CD4-positive, alpha-beta T cell (primary cell): ENCODE results near the gene WDR38. TPM values are rescaled to one million over a fixed set of nuclear protein-coding genes. Genes with fewer than 3 reads are reported as not detected.

ENCODE experiments used
- ATAC-seq: fragments of 200-7000 bp; cut with Tn5 transposase; one replicate; pipeline ENCODE4 v1.10.0; 2022; ENCODE audit warnings: mild to moderate bottlenecking; ENCODE audit not compliant: poor library complexity
- CTCF ChIA-PET: fragments of 350-600 bp; sonication (Branson Sonifier 250); formaldehyde crosslinking; loops from one replicate; lab custom pipeline; 2021; ENCODE audit warnings: antibody characterized with exemption, inconsistent platforms; lab: Charles Lee
- POLR2A ChIA-PET: fragments of 350-600 bp; sonication (Branson Sonifier 250); formaldehyde crosslinking; loops from one replicate; lab custom pipeline; 2021; ENCODE audit warnings: antibody characterized with exemption, inconsistent platforms; lab: Charles Lee
- DNase-seq, 14 experiments: peaks; one replicate each; pipeline ENCODE4 v3.0.0-alpha.2; 2013 to 2020; ENCODE audit warnings: mixed read lengths in 2 of 14
- H3K27ac ChIP-seq, 2 donors: one replicate each; pipeline versions ENCODE4 v1.5.1 to v1.7.0; 2013; ENCODE audit warnings: low read length in 2 of 2, low read depth in 1 of 2, mild to moderate bottlenecking in 1 of 2
- H3K27me3 ChIP-seq, 2 experiments: 1 replicate in 1 of 2; 2 replicates in 1 of 2; pipeline versions ENCODE4 v1.6.1 to v1.7.0; 2013; ENCODE audit warnings: low read length in 2 of 2, control low read depth in 1 of 2, mild to moderate bottlenecking in 1 of 2, moderate library complexity in 1 of 2; ENCODE audit not compliant: insufficient read depth in 2 of 2, control insufficient read depth in 1 of 2
- H3K36me3 ChIP-seq: one replicate; pipeline ENCODE4 v1.6.1; 2013; ENCODE audit warnings: low read length, control low read depth; ENCODE audit not compliant: insufficient read depth
- H3K4me1 ChIP-seq: one replicate; pipeline ENCODE4 v1.6.1; 2013; ENCODE audit warnings: low read length, control low read depth; ENCODE audit not compliant: insufficient read depth
- H3K4me3 ChIP-seq: one replicate; pipeline ENCODE4 v1.5.1; 2013; ENCODE audit warnings: mild to moderate bottlenecking, low read length, moderate library complexity
- H3K9me3 ChIP-seq, 2 experiments: 1 replicate in 1 of 2; 2 replicates in 1 of 2; pipeline versions ENCODE4 v1.6.1 to v1.7.0; 2013; ENCODE audit warnings: low read length in 2 of 2, mild to moderate bottlenecking in 2 of 2, control low read depth in 1 of 2, moderate library complexity in 1 of 2; ENCODE audit not compliant: control insufficient read depth in 1 of 2, insufficient read depth in 1 of 2
- H3K27ac Mint-ChIP-seq: one replicate; pipeline ENCODE4 v1.8.0; 2020; ENCODE audit warnings: mixed read lengths
- H3K27me3 Mint-ChIP-seq: one replicate; pipeline ENCODE4 v1.8.0; 2021; ENCODE audit warnings: mixed read lengths
- H3K36me3 Mint-ChIP-seq: one replicate; pipeline ENCODE4 v1.8.0; 2021; ENCODE audit warnings: low read depth, mixed read lengths
- H3K4me1 Mint-ChIP-seq: one replicate; pipeline ENCODE4 v1.8.0; 2021; ENCODE audit warnings: low read depth, mixed read lengths
- H3K4me3 Mint-ChIP-seq: one replicate; pipeline ENCODE4 v1.8.0; 2020; ENCODE audit warnings: mild to moderate bottlenecking, mixed read lengths
- H3K9me3 Mint-ChIP-seq: one replicate; pipeline ENCODE4 v1.8.0; 2020; ENCODE audit warnings: mixed read lengths
- CTCF ChIP-seq: fragments of 200-600 bp; IDR thresholded peaks from one replicate; pipeline ENCODE4 v1.8.0; 2022; ENCODE audit warnings: antibody characterized with exemption, mild to moderate bottlenecking
- intact Hi-C, 2 experiments: fragments of 100-400 bp; cut with DNase I in 1 of 2; cut with micrococcal nuclease in 1 of 2; formaldehyde crosslinking; loops; one replicate each; pipeline versions ENCODE4 v1.15.1 to v1.9.0; 2023 to 2025; cut with DNase I, micrococcal nuclease
- total RNA-seq, 174 experiments: library from RNA in 2 of 174; stranded (reverse) in 2 of 174; gene quantifications; one replicate each; pipeline ENCODE4 v1.2.3 and lab custom pipeline; 2021 to 2026

Gene WDR38
- total RNA-seq, 2 experiments from 2014 or later: not detected

DNA sequence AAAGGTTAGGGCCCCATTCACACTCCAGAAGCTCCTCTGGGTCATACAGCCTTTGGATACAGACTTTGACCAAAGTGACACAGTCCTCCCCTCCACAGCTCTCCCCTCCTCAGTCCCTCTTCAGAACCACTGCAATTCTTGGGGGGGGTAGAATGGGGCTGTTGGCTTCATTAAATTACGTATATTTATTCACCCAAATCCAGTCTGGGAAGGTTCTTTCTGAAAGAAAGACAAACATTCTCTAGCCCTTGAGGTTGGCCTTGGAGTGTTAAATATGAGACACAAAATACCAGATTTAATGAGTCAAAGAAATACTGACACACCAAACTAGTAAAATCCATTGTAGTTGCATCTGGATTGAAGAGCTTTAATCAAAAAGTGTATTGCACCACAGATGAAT is 24.8 kb downstream of the WDR38 start:
- Mint-ChIP-seq H3K9me3 (no peaks in the 10 kb centered on the region), H3K4me1 (peaks cover 6% of the 10 kb centered on the region), H3K36me3 (peaks cover 88% of the 10 kb centered on the region), H3K4me3 (no peak overlapping the region), H3K27me3 (no peaks in the 10 kb centered on the region), H3K27ac (no peak overlapping the region)
- no peak for DNase-seq
- peaks cover 92% of the 10 kb centered on the region for H3K36me3 ChIP-seq
- peaks cover 29% of the 10 kb centered on the region for H3K4me1 ChIP-seq
- intact Hi-C loops: no loop called here
- ChIA-PET POLR2A (interaction anchor here (3.3 kb wide), 1 partner anchor 16 kb away, joined by 10 read pairs; the partner anchor contains the start of genes ARPC5L and RPL35), CTCF (no interaction called here)
- H3K27me3 ChIP-seq: no peaks in the 10 kb centered on the region
- H3K4me3 ChIP-seq: no peak overlapping the region
- no peak for ATAC-seq
- TF ChIP-seq CTCF: no peak
- no peak overlapping the region for H3K27ac ChIP-seq
- no peaks in the 10 kb centered on the region for H3K9me3 ChIP-seq

GRCh38 chr9:124878518-124878917 is 25.3 kb downstream of the WDR38 start:
- Mint-ChIP-seq H3K4me3 (no peak overlapping the region), H3K9me3 (no peaks in the 10 kb centered on the region), H3K4me1 (peaks cover under 1% of the 10 kb centered on the region), H3K27me3 (no peaks in the 10 kb centered on the region), H3K27ac (no peak overlapping the region), H3K36me3 (peaks cover 87% of the 10 kb centered on the region)
- Histone ChIP-seq H3K27me3 (no peaks in the 10 kb centered on the region), H3K9me3 (no peaks in the 10 kb centered on the region), H3K4me1 (peaks cover 24% of the 10 kb centered on the region), H3K36me3 (peaks cover 87% of the 10 kb centered on the region), H3K27ac (no peak overlapping the region), H3K4me3 (no peak overlapping the region)
- ATAC-seq (no peak), DNase-seq (no peak)
- intact Hi-C loops: no loop called here
- ChIA-PET POLR2A (interaction anchor here (3.3 kb wide), 1 partner anchor 16 kb away, joined by 10 read pairs; the partner anchor contains the start of genes ARPC5L and RPL35), CTCF (interaction anchor here (1.6 kb wide), 1 partner anchor 26 kb away, joined by 5 read pairs; the partner anchor contains the start of gene WDR38)
- no peak for TF ChIP-seq CTCF

DNA sequence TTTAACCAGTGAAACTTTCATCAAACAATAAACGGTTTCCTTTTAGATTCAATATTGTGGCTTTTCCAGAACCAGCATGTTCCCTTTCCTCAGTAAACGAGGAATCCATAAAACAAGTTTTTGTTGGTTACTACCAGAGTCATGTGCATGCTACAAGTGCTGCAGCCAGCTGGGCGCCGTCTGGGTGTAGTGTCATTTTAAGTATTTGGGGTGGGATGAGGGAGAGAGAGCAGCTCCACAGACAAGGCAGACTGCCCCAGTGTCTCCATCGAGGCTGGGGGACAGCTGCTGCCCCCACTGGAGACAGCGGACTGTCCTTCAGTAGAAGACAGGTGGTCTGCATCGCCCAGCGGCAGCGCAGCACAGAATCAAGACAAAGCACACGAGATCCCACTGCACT is 26.0 kb downstream of the WDR38 start:
- Mint-ChIP-seq H3K4me1 (no peaks in the 10 kb centered on the region), H3K36me3 (peaks cover 85% of the 10 kb centered on the region), H3K4me3 (no peak overlapping the region), H3K27ac (no peak overlapping the region), H3K9me3 (no peaks in the 10 kb centered on the region), H3K27me3 (no peaks in the 10 kb centered on the region)
- Histone ChIP-seq H3K27ac (no peak overlapping the region), H3K27me3 (no peaks in the 10 kb centered on the region), H3K36me3 (peaks cover 81% of the 10 kb centered on the region), H3K9me3 (no peaks in the 10 kb centered on the region), H3K4me3 (no peak overlapping the region), H3K4me1 (peaks cover 17% of the 10 kb centered on the region)
- CTCF ChIA-PET: interaction anchor here (1.6 kb wide), 1 partner anchor 26 kb away, joined by 5 read pairs; the partner anchor contains the start of gene WDR38
- ATAC-seq (no peak), DNase-seq (no peak)
- POLR2A ChIA-PET: interaction anchor here (3.3 kb wide), 1 partner anchor 17 kb away, joined by 10 read pairs; the partner anchor contains the start of genes ARPC5L and RPL35
- TF ChIP-seq CTCF: no peak
- intact Hi-C loops: no loop called here
